Neural progenitor cell (in vitro differentiated cells): ENCODE data around the gene IGFLR1.
"Not testable (repeated sequence)": the region's sequence is repeated elsewhere in the genome, so short reads cannot be mapped to it uniquely, and the experiment has no call there.

Source experiments
- EZH2 ChIP-seq: fragments of 200-600 bp; sonication (generic); IDR thresholded peaks from 2 replicates; pipeline ENCODE4 v1.6.1; 2017; ENCODE audit warnings: antibody characterized with exemption, mild to moderate bottlenecking, moderate library complexity
- EZH2phosphoT487 ChIP-seq: fragments of 200-600 bp; sonication (generic); IDR thresholded peaks from 2 replicates; pipeline ENCODE4 v1.6.1; 2017; ENCODE audit warnings: antibody characterized with exemption
- TF ChIP-seq, protein P1 (sequence below): fragments of 200-600 bp; sonication (generic); IDR thresholded peaks from 2 replicates; pipeline ENCODE4 v1.5.1; 2017; ENCODE audit warnings: antibody characterized with exemption, mild to moderate bottlenecking

DNA sequence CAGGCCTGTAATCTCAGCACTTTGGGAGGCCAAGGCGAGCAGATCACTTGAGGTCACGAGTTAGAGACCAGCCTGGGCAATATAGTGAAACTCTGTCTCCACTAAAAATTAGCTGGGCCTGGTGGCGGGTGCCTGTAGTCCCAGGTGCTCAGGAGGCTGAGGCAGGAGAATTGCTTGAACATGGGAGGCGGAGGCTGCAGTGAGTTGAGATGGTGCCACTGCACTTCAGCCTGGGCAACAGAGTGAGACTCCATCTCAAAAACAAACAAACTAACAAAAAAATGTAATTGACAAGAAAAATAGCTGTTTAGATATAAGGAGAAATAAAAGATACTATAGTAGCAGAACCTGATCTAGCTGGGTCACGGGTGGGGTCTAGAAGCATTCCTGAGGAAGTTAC is 30.1 kb upstream of the IGFLR1 start:
- TF ChIP-seq EZH2, EZH2phosphoT487: not testable (repeated sequence)
- TF ChIP-seq, protein P1, sequence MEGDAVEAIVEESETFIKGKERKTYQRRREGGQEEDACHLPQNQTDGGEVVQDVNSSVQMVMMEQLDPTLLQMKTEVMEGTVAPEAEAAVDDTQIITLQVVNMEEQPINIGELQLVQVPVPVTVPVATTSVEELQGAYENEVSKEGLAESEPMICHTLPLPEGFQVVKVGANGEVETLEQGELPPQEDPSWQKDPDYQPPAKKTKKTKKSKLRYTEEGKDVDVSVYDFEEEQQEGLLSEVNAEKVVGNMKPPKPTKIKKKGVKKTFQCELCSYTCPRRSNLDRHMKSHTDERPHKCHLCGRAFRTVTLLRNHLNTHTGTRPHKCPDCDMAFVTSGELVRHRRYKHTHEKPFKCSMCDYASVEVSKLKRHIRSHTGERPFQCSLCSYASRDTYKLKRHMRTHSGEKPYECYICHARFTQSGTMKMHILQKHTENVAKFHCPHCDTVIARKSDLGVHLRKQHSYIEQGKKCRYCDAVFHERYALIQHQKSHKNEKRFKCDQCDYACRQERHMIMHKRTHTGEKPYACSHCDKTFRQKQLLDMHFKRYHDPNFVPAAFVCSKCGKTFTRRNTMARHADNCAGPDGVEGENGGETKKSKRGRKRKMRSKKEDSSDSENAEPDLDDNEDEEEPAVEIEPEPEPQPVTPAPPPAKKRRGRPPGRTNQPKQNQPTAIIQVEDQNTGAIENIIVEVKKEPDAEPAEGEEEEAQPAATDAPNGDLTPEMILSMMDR, result not testable (repeated sequence)
